Trophoblast cell (in vitro differentiated cells and primary cell): ENCODE measurements around the gene IKZF3.

Experiments used
- DNase-seq, 2 donors: peaks; one replicate each; pipeline ENCODE4 v3.0.0-alpha.2; 2016
- H2AFZ ChIP-seq: 2 replicates; pipeline ENCODE4 v1.6.1; 2013; ENCODE audit warnings: low read length, moderate library complexity, mild to moderate bottlenecking; ENCODE audit not compliant: insufficient read depth, poor library complexity
- H2AK5ac ChIP-seq: 2 replicates; pipeline ENCODE4 v1.6.1; 2013; ENCODE audit warnings: mild to moderate bottlenecking, low read length
- H2BK120ac ChIP-seq: 2 replicates; pipeline ENCODE4 v1.6.1; 2013; ENCODE audit warnings: low read length, mild to moderate bottlenecking, moderate library complexity; ENCODE audit not compliant: insufficient read depth, poor library complexity
- H2BK12ac ChIP-seq: 2 replicates; pipeline ENCODE4 v1.6.1; 2013; ENCODE audit warnings: mild to moderate bottlenecking, low read length, moderate library complexity
- H2BK5ac ChIP-seq: 2 replicates; pipeline ENCODE4 v1.6.1; 2013; ENCODE audit warnings: low read length, low read depth, moderate library complexity, mild to moderate bottlenecking; ENCODE audit not compliant: poor library complexity
- H3K14ac ChIP-seq: 2 replicates; pipeline ENCODE4 v1.6.1; 2013; ENCODE audit warnings: mild to moderate bottlenecking, low read length
- H3K18ac ChIP-seq: 2 replicates; pipeline ENCODE4 v1.6.1; 2013; ENCODE audit warnings: mild to moderate bottlenecking, low read length
- H3K23ac ChIP-seq: 2 replicates; pipeline ENCODE4 v1.6.1; 2013; ENCODE audit warnings: low read length
- H3K27ac ChIP-seq: 2 replicates; pipeline ENCODE4 v1.5.1; 2013; ENCODE audit warnings: low read depth, mild to moderate bottlenecking, inconsistent platforms, low read length, moderate library complexity
- H3K27me3 ChIP-seq: 2 replicates; pipeline ENCODE4 v1.6.1; 2013; ENCODE audit warnings: inconsistent platforms, mild to moderate bottlenecking, low read length, moderate library complexity; ENCODE audit not compliant: insufficient read depth
- H3K36me3 ChIP-seq, 2 experiments: 1 replicate in 1 of 2; 2 replicates in 1 of 2; pipeline ENCODE4 v1.6.1; 2013; ENCODE audit warnings: low read length in 2 of 2, mild to moderate bottlenecking in 2 of 2, moderate library complexity in 1 of 2; ENCODE audit not compliant: insufficient read depth in 2 of 2, control insufficient read depth in 1 of 2
- H3K4ac ChIP-seq: 2 replicates; pipeline ENCODE4 v1.6.1; 2013; ENCODE audit warnings: low read depth, mild to moderate bottlenecking, low read length, moderate library complexity
- H3K4me1 ChIP-seq, 2 experiments: 1 replicate in 1 of 2; 2 replicates in 1 of 2; pipeline ENCODE4 v1.6.1; 2013; ENCODE audit warnings: low read length in 2 of 2, mild to moderate bottlenecking in 2 of 2, moderate library complexity in 1 of 2; ENCODE audit not compliant: insufficient read depth in 2 of 2, control insufficient read depth in 1 of 2
- H3K4me2 ChIP-seq: 2 replicates; pipeline ENCODE4 v1.6.1; 2013; ENCODE audit warnings: inconsistent platforms, mild to moderate bottlenecking, low read length, moderate library complexity
- H3K4me3 ChIP-seq: 2 replicates; pipeline ENCODE4 v1.5.1; 2013; ENCODE audit warnings: mild to moderate bottlenecking, low read depth, low read length, inconsistent platforms
- H3K79me1 ChIP-seq: one replicate; pipeline ENCODE4 v1.6.1; 2013; ENCODE audit warnings: low read length
- H3K79me2 ChIP-seq: 2 replicates; pipeline ENCODE4 v1.6.1; 2013; ENCODE audit warnings: low read length, mild to moderate bottlenecking; ENCODE audit not compliant: control insufficient read depth, insufficient read depth, poor library complexity
- H3K9ac ChIP-seq: 2 replicates; pipeline ENCODE4 v1.6.1; 2013; ENCODE audit warnings: mild to moderate bottlenecking, low read length
- H3K9me3 ChIP-seq: 2 replicates; pipeline ENCODE4 v1.6.1; 2013; ENCODE audit warnings: low read depth, mild to moderate bottlenecking, control low read depth, inconsistent platforms, low read length; ENCODE audit not compliant: insufficient read depth
- H4K12ac ChIP-seq: 2 replicates; pipeline ENCODE4 v1.6.1; 2013; ENCODE audit warnings: low read depth, mild to moderate bottlenecking, low read length, moderate library complexity
- H4K8ac ChIP-seq: 2 replicates; pipeline ENCODE4 v1.6.1; 2013; ENCODE audit warnings: low read depth, mild to moderate bottlenecking, low read length, moderate library complexity
- H4K91ac ChIP-seq: one replicate; pipeline ENCODE4 v1.6.1; 2013; ENCODE audit warnings: low read depth, mild to moderate bottlenecking, low read length, moderate library complexity
- WGBS: extraction: QIAGEN DNeasy Blood & Tissue Kit; methylation state at CpG from one replicate; pipeline ENCODE4 v1.1.7; 2013; ENCODE audit warnings: missing lambda C conversion rate; ENCODE audit not compliant: insufficient read length, insufficient coverage; ENCODE audit errors: extremely low coverage; 5-methylcytosine and 5-hydroxymethylcytosine counted together

IKZF3 gene

GRCh38 chr17:39871801-39872200 is 7.7 kb upstream of the IKZF3 start:
- H3K4me1 ChIP-seq = no peaks in the 10 kb centered on the region
- no peak overlapping the region for H3K4me2 ChIP-seq
- no peak for DNase-seq
- H3K79me2 ChIP-seq = no peaks in the 10 kb centered on the region
- H3K36me3 ChIP-seq = no peaks in the 10 kb centered on the region
- H3K14ac ChIP-seq = no peak overlapping the region
- H2AK5ac ChIP-seq = no peak overlapping the region
- no peak overlapping the region for H2BK12ac ChIP-seq
- no peak overlapping the region for H4K8ac ChIP-seq
- H3K9me3 ChIP-seq = peaks cover 5% of the 10 kb centered on the region
- no peak overlapping the region for H4K12ac ChIP-seq
- H3K4me3 ChIP-seq = no peak overlapping the region
- H3K4ac ChIP-seq = no peak overlapping the region
- no CpG with 5 or more reads among the region's 2 CpGs for WGBS
- H3K27me3 ChIP-seq = no peaks in the 10 kb centered on the region
- H2BK120ac ChIP-seq = no peak overlapping the region
- H2AFZ ChIP-seq = no peak overlapping the region
- no peak overlapping the region for H3K23ac ChIP-seq
- H2BK5ac ChIP-seq = no peak overlapping the region
- no peak overlapping the region for H3K18ac ChIP-seq
- no peak overlapping the region for H3K27ac ChIP-seq
- H3K79me1 ChIP-seq = no peaks in the 10 kb centered on the region
- H4K91ac ChIP-seq = no peak overlapping the region
- no peak overlapping the region for H3K9ac ChIP-seq

GRCh38 chr17:39870776-39871175 is 6.7 kb upstream of the IKZF3 start:
- no peak overlapping the region for H3K18ac ChIP-seq
- no peak overlapping the region for H3K27ac ChIP-seq
- H4K12ac ChIP-seq = no peak overlapping the region
- no peaks in the 10 kb centered on the region for H3K79me2 ChIP-seq
- H3K79me1 ChIP-seq = no peaks in the 10 kb centered on the region
- no peak for DNase-seq
- H3K4me3 ChIP-seq = no peak overlapping the region
- H2BK12ac ChIP-seq = no peak overlapping the region
- H4K91ac ChIP-seq = no peak overlapping the region
- no peak overlapping the region for H3K14ac ChIP-seq
- H3K4me1 ChIP-seq = no peaks in the 10 kb centered on the region
- H2BK5ac ChIP-seq = no peak overlapping the region
- H2BK120ac ChIP-seq = no peak overlapping the region
- H3K36me3 ChIP-seq = no peaks in the 10 kb centered on the region
- H2AFZ ChIP-seq = no peak overlapping the region
- no peak overlapping the region for H2AK5ac ChIP-seq
- H3K9me3 ChIP-seq = peaks cover 5% of the 10 kb centered on the region
- no CpG with 5 or more reads among the region's 1 CpG for WGBS
- H4K8ac ChIP-seq = no peak overlapping the region
- H3K4me2 ChIP-seq = no peak overlapping the region
- no peak overlapping the region for H3K9ac ChIP-seq
- no peaks in the 10 kb centered on the region for H3K27me3 ChIP-seq
- H3K4ac ChIP-seq = no peak overlapping the region
- no peak overlapping the region for H3K23ac ChIP-seq

- H4K91ac ChIP-seq = no peak overlapping the region
- no peak overlapping the region for H3K4ac ChIP-seq
- H3K4me2 ChIP-seq = no peak overlapping the region
- no peak for DNase-seq
- no peak overlapping the region for H3K14ac ChIP-seq
- H2AFZ ChIP-seq = no peak overlapping the region
- peaks cover 13% of the 10 kb centered on the region for H3K27me3 ChIP-seq
- no peak overlapping the region for H2BK5ac ChIP-seq
- H3K79me1 ChIP-seq = no peaks in the 10 kb centered on the region
- H4K12ac ChIP-seq = no peak overlapping the region
- no peak overlapping the region for H3K9ac ChIP-seq
- no peak overlapping the region for H2BK120ac ChIP-seq
- H3K79me2 ChIP-seq = no peaks in the 10 kb centered on the region
- no peak overlapping the region for H3K23ac ChIP-seq
- no peaks in the 10 kb centered on the region for H3K4me1 ChIP-seq
- no peak overlapping the region for H2BK12ac ChIP-seq
- H2AK5ac ChIP-seq = no peak overlapping the region
- no peak overlapping the region for H3K4me3 ChIP-seq
- no peak overlapping the region for H4K8ac ChIP-seq
- whole genome bisulfite sequencing = no CpG with 5 or more reads among the region's 17 CpGs
- H3K27ac ChIP-seq = no peak overlapping the region
- H3K18ac ChIP-seq = no peak overlapping the region
- no peaks in the 10 kb centered on the region for H3K36me3 ChIP-seq
- peaks cover 5% of the 10 kb centered on the region for H3K9me3 ChIP-seq
Measured at GRCh38 chr17:39868554-39868942, 4.4 kb upstream of the IKZF3 start.

- Histone ChIP-seq H3K23ac (no peak within 1 kb of the TSS), H3K4me2 (no peak within 1 kb of the TSS), H2BK12ac (no peak within 1 kb of the TSS), H3K79me1 (no peaks in the 10 kb centered on the region), H2AK5ac (no peak within 1 kb of the TSS), H3K9me3 (peaks cover 5% of the 10 kb centered on the region), H2AFZ (no peak within 1 kb of the TSS), H2BK120ac (no peak within 1 kb of the TSS), H3K27me3 (peaks cover 15% of the 10 kb centered on the region), H2BK5ac (no peak within 1 kb of the TSS), H3K14ac (no peak within 1 kb of the TSS), H4K12ac (no peak within 1 kb of the TSS), H3K4me3 (peak within 1 kb of the TSS; percentile 18), H4K91ac (no peak within 1 kb of the TSS), H3K9ac (no peak within 1 kb of the TSS), H3K36me3 (no peaks in the 10 kb centered on the region), H3K4ac (no peak within 1 kb of the TSS), H3K79me2 (no peaks in the 10 kb centered on the region), H3K4me1 (no peaks in the 10 kb centered on the region), H3K27ac (no peak within 1 kb of the TSS), H4K8ac (no peak within 1 kb of the TSS), H3K18ac (no peak within 1 kb of the TSS)
- no CpG with 5 or more reads among the region's 67 CpGs for WGBS
- DNase-seq = no peak
Measured at GRCh38 chr17:39867880-39868553, 3.9 kb upstream of the IKZF3 start, which contains the start of gene ZPBP2. TSS of gene ZPBP2 (plus strand) at chr17:39868202. CDS start at chr17:39868355, 153 bp downstream.
